ENCODE data around the gene ERMN.

ERMN gene

DNA sequence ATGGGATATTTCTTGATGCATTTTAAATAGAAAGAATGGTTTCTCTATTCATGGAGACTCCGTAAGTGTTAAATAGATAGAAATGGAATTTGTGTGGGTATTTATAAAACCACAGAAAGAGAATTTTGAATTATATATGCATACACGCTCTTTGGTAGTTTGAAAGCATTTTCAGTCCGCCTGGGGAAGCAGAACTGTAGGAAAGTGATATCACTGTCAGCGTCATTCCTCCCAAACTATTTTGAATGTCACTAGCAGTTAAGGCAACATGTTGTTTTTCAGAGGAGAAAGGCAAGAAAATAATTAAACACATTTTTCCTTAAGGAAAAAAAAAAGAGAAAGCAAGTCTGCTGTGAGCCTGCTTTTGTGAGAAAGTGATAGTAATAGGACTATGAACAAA, 8.7 kb upstream of the ERMN start:
- DNase-seq (ENCODE audit: low read depth, low spot score): no peak

DNA sequence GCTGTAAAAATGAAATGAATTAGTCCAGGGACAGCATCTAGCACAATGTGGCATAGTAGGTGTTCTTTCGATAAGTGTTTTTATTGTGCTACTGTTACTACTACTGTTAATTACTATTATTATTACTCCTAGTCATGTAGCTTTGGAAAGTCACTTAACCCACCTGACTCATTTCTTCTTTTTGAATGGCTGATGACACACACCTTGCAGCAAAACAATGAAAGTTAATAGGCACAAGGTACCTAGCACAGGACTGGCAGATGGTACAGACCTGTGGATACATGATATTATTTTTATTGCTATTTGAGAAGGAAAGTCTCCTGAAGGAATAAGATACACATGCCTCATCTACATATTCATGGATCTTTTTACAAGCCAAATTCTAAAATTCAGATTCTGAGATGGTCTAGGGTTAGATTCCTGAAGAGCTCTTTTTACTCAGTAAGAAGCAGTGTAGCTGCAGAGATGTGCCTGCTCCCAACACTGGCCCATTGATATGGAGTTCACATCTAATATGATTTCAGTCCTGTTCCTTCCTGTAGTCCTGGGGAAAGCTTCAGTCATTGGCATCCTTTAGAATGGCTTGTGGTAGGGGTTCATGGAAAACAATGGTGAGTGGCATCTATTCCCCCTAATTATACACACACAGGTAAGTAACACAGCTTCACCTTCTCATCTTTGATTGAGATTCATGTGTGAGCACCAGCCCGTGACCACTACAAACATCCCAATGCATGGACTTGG, 7.9 kb upstream of the ERMN start:
- H3K4me3 ChIP-seq (ENCODE audit: low read length): no peak overlapping the region
- no peak for DNase-seq (ENCODE audit: low read depth, low spot score)

More for the DNA sequence above, 8.7 kb upstream of the ERMN start:
- H3K4me3 ChIP-seq (ENCODE audit: low read length): no peak overlapping the region

- no peak for DNase-seq (ENCODE audit: low read depth, low spot score)
- no peak overlapping the region for H3K4me3 ChIP-seq (ENCODE audit: low read length)
Observed at GRCh38 chr2:157329524-157329923, 3.9 kb upstream of the ERMN start.

GRCh38 chr2:157327621-157328500, 2.2 kb upstream of the ERMN start:
- H3K4me3 ChIP-seq (ENCODE audit: low read length): no peak overlapping the region
- DNase-seq (ENCODE audit: low read depth, low spot score): peak; percentile 60

DNA sequence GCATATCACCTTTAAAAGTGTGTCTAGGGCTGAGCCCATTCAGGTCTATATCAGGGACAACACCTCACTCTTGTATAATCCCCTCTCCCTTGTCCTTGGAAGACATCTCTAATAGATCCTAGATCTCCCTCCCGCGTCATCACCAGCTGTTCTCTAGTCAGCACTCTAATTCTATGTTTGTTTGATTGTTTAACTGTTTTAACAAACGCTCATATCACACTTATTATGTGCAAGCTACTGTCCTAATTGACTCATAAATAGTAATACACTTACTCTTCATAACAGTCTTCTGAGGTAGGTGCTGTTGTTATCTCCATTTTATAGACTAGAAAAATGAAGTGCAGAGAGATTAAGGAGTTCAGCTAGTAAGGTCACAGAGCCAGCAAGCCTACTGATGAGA, 1.6 kb upstream of the ERMN start:
- H3K4me3 ChIP-seq (ENCODE audit: low read length): no peak overlapping the region
- no peak for DNase-seq (ENCODE audit: low read depth, low spot score)

- DNase-seq (ENCODE audit: low read depth, low spot score): no peak
- no peak overlapping the region for H3K4me3 ChIP-seq (ENCODE audit: low read length)
Observed at GRCh38 chr2:157326698-157327097, 1.1 kb upstream of the ERMN start.

- H3K4me3 ChIP-seq (ENCODE audit: low read length): no peak overlapping the region
- no peak for DNase-seq (ENCODE audit: low read depth, low spot score)
Observed at GRCh38 chr2:157324331-157324843, 1.2 kb downstream of the ERMN start.

GRCh38 chr2:157322432-157322831, 3.2 kb downstream of the ERMN start:
- no peak for DNase-seq (ENCODE audit: low read depth, low spot score)
- no peak overlapping the region for H3K4me3 ChIP-seq (ENCODE audit: low read length)

DNA sequence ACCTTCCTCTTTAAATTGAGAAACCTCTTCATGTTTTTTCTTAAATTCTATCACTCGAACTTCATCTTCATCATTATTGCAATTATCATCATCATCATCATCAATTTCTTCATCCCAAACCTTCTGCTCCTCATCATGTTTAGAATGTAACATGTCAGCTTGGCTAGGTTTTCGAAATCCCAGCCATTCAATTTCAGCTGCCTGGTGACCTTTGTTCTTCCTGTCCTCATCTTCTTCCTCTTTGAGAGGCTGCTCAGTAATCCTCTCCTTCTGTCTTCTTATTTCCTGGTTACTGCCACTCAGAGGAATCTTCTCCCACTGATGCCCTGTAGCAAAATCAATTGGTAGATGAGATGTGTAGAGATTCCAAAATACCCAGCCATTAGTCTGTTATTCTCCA, 4.2 kb downstream of the ERMN start:
- H3K4me3 ChIP-seq (ENCODE audit: low read length): no peak overlapping the region
- no peak for DNase-seq (ENCODE audit: low read depth, low spot score)

DNA sequence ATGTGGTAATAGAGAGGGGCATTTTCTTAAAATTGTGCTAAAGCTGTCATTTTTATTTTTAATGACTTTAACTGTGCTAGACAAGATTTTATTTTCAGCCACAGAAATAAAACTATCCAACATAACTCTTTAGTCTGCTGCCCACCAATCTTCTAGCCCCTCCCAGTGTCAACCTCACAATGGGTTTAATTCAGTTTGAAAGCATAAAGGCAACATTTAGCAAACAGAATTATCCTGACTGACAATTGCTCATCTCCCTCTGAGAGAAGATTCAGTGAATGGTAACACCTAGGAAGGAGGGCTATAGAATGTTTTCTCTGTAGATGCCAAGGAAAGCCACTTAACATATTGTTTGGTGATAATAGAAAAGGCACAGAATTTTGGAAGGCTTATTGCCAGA, 5.2 kb downstream of the ERMN start:
- DNase-seq (ENCODE audit: low read depth, low spot score): no peak
- no peak overlapping the region for H3K4me3 ChIP-seq (ENCODE audit: low read length)

GRCh38 chr2:157319795-157320194, 5.8 kb downstream of the ERMN start:
- no peak for DNase-seq (ENCODE audit: low read depth, low spot score)
- H3K4me3 ChIP-seq (ENCODE audit: low read length): no peak overlapping the region

GRCh38 chr2:157318884-157319283, 6.7 kb downstream of the ERMN start:
- no peak for DNase-seq (ENCODE audit: low read depth, low spot score)
- H3K4me3 ChIP-seq (ENCODE audit: low read length): no peak overlapping the region

GRCh38 chr2:157315901-157316300, 9.7 kb downstream of the ERMN start:
- DNase-seq (ENCODE audit: low read depth, low spot score): no peak
- H3K4me3 ChIP-seq (ENCODE audit: low read length): no peak overlapping the region

DNA sequence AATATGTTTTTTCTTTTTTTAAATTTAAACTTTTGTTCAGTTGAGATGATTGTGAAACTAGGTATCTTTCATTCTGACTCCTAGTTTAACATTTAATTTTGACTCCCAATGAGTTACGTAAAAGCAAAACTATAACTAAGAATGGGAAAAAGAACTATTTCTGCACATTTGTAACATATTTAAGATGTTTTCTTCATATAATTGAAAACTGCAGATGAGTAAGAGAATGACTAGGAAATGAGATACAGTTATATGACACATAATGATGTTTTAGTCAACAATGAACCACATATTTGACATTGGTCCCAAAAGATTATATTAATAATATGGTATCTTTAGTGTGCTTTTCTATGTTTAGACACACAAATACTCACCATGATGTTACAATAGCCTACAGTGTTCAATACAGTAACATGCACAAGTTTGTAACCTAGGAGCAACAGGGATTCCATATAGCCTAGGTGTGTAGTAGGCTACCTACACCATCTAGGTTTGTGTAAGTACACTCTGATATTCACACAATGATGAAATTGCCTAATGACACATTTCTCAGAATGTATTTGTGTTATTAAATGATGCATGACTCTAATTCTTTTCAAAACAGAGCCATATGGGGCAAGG, 12.6 kb downstream of the ERMN start:
- H3K4me3 ChIP-seq (ENCODE audit: low read length): no peak overlapping the region
- no peak for DNase-seq (ENCODE audit: low read depth, low spot score)

GRCh38 chr2:157311706-157312105, 13.9 kb downstream of the ERMN start:
- H3K4me3 ChIP-seq (ENCODE audit: low read length): no peak overlapping the region
- no peak for DNase-seq (ENCODE audit: low read depth, low spot score)

DNA sequence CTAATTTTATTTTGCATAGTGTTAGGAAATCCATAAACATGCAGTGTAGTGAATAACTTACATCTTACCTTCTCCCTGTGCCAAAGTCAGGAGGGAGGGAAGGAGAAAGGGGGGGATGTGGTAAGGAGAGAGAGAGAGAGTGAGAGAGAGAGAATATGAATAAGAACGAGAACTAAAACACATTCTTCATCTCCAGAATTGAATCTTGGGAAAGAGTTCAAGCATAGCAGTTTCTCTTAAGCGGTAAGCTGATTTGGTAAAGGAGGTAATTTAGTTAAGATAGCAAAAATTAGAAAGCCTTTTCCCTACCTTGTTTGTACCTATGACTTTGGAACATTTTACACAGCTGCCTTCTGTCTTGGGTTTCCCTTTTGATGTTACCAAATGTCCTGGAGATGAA, 15.7 kb downstream of the ERMN start:
- no peak overlapping the region for H3K4me3 ChIP-seq (ENCODE audit: low read length)
- no peak for DNase-seq (ENCODE audit: low read depth, low spot score)

GRCh38 chr2:157307021-157307420, 18.6 kb downstream of the ERMN start:
- no peak for DNase-seq (ENCODE audit: low read depth, low spot score)
- H3K4me3 ChIP-seq (ENCODE audit: low read length): no peak overlapping the region

DNA sequence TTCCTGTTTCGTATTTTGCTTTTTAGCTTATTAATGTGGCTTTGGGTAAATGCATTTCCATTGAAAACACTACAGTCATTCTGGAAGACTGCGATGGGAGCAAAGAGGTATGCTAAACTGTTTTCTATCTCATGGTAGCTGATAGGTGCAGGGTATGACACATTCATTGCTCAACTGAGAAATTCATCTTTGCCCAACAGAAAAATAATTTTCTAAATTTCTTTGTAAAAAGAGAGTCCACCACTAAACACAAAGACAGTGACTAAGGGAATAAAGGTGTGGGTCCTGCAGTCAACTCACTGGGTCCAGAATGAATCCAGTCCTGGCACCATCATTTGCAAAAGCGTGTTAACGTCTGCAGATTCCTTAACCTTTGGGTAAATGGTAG, 19.9 kb downstream of the ERMN start:
- no peak overlapping the region for H3K4me3 ChIP-seq (ENCODE audit: low read length)
- no peak for DNase-seq (ENCODE audit: low read depth, low spot score)

DNA sequence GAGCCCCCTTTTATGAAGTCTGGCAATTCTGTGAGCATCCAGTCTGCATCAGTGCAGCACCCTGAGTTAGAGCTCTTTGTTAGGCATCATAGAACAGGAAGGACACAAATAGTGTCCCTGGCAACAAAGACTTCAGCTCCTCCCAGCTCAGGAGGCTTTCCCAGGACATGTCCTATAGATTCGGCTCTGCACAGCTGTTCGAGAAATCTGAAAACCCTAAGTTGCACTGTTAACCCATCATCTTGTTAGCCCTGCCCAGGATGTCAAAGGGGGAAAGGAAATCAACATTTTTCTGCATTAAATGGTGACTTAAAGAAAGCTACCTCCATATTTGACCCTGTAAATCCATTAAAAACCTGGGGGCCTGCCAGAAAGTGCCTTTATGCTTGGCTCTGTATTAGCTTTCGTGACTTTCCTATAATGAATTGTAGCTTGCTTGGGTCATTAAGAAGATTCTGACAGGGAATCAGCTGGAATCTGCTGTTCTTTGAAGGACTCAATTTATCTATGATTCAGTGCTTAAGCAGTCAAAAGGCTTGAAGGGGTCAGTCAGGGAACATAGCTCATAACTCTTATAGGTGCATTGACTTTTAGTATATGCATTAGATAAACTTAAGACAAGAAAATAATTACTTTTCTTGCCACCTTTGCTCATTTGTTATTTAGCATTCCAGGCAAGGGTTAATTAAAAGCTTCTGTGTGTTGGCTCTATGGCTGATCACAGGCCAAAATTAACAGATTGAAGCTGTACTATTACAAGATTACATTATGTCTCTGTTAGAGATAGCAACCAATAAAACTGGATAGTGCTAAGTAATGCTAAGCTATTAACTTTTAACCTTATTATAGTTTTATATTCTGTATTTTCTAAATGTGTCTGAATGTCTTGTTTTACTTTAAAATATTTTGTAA, 20.6 kb downstream of the ERMN start:
- no peak for DNase-seq (ENCODE audit: low read depth, low spot score)
- no peak overlapping the region for H3K4me3 ChIP-seq (ENCODE audit: low read length)
